RWPE2 (cell line): ENCODE measurements around the gene LHX4.
A peak's percentile ranks its signal among the peaks of the same experiment; 100 is the strongest.

Experiments
- ATAC-seq: fragments of 200-7000 bp; cut with Tn5 transposase; 3 replicates; pipeline ENCODE4 v1.9.1; 2021; ENCODE audit warnings: low read depth
- DNase-seq: peaks from one replicate; pipeline ENCODE4 v3.0.0-alpha.2; 2020; ENCODE audit warnings: low spot score
- H3K27ac ChIP-seq: fragments of 450-650 bp; 2 replicates; pipeline ENCODE4 v1.5.1; 2017; ENCODE audit warnings: mild to moderate bottlenecking; ENCODE audit not compliant: poor library complexity, severe bottlenecking
- H3K27me3 ChIP-seq: fragments of 250-450 bp; sonication (Bioruptor Pico); 2 replicates; pipeline ENCODE4 v1.5.1; 2021; ENCODE audit warnings: mild to moderate bottlenecking, moderate library complexity; ENCODE audit not compliant: insufficient read depth, poor library complexity, severe bottlenecking
- H3K36me3 ChIP-seq: fragments of 250-450 bp; sonication (Bioruptor Pico); 2 replicates; pipeline ENCODE4 v1.5.1; 2020; ENCODE audit warnings: low read depth, mild to moderate bottlenecking, moderate library complexity
- H3K4me1 ChIP-seq: fragments of 250-450 bp; sonication (Bioruptor Pico); 2 replicates; pipeline ENCODE4 v1.5.1; 2021; ENCODE audit warnings: mild to moderate bottlenecking, moderate library complexity; ENCODE audit not compliant: insufficient read depth, poor library complexity, severe bottlenecking
- H3K4me3 ChIP-seq: fragments of 250-450 bp; sonication (Bioruptor Pico); 2 replicates; pipeline ENCODE4 v1.5.1; 2021; ENCODE audit warnings: mild to moderate bottlenecking, moderate library complexity; ENCODE audit not compliant: severe bottlenecking
- H3K9me3 ChIP-seq: fragments of 250-450 bp; sonication (Bioruptor Pico); 2 replicates; pipeline ENCODE4 v1.5.1; 2021; ENCODE audit warnings: mild to moderate bottlenecking, moderate library complexity; ENCODE audit not compliant: severe bottlenecking
- CTCF ChIP-seq: fragments of 450-650 bp; IDR thresholded peaks from one replicate; pipeline ENCODE4 v1.5.1; 2017; ENCODE audit warnings: mild to moderate bottlenecking, moderate library complexity; ENCODE audit not compliant: poor library complexity, severe bottlenecking

LHX4 gene

GRCh38 chr1:180195916-180196315, 34.1 kb upstream of the LHX4 start:
- no peak for ATAC-seq
- peaks cover 13% of the 10 kb centered on the region for H3K36me3 ChIP-seq
- no peak overlapping the region for H3K27ac ChIP-seq
- no peak for DNase-seq
- no peaks in the 10 kb centered on the region for H3K27me3 ChIP-seq
- no peaks in the 10 kb centered on the region for H3K9me3 ChIP-seq
- no peak overlapping the region for H3K4me3 ChIP-seq
- TF ChIP-seq CTCF = no peak
- H3K4me1 ChIP-seq = no peaks in the 10 kb centered on the region

DNA sequence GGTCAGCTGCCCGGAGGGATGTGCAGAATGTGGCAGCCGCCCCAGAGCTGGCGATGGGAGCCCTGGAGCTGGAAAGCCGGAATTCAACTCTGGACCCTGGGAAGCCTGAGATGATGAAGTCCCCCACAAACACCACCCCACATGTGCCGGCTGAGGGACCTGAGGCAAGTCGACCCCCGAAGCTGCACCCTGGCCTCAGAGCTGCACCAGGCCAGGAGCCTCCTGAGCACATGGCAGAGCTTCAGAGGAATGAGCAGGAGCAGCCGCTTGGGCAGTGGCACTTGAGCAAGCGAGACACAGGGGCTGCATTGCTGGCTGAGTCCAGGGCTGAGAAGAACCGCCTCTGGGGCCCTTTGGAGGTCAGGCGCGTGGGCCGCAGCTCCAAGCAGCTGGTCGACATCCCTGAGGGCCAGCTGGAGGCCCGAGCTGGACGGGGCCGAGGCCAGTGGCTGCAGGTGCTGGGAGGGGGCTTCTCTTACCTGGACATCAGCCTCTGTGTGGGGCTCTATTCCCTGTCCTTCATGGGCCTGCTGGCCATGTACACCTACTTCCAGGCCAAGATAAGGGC, 33.5 kb upstream of the LHX4 start:
- Histone ChIP-seq H3K4me3 (no peak overlapping the region), H3K27ac (no peak overlapping the region), H3K27me3 (no peaks in the 10 kb centered on the region), H3K4me1 (no peaks in the 10 kb centered on the region), H3K36me3 (peaks cover 7% of the 10 kb centered on the region), H3K9me3 (no peaks in the 10 kb centered on the region)
- no peak for DNase-seq
- TF ChIP-seq CTCF = no peak
- no peak for ATAC-seq

- Histone ChIP-seq H3K36me3 (peaks cover 6% of the 10 kb centered on the region), H3K9me3 (no peaks in the 10 kb centered on the region), H3K27me3 (no peaks in the 10 kb centered on the region), H3K4me3 (no peak overlapping the region), H3K27ac (no peak overlapping the region), H3K4me1 (no peaks in the 10 kb centered on the region)
- TF ChIP-seq CTCF = no peak
- DNase-seq = no peak
- ATAC-seq = no peak
These were observed 32.8 kb upstream of the LHX4 start for GRCh38 chr1:180197231-180197630.

DNA sequence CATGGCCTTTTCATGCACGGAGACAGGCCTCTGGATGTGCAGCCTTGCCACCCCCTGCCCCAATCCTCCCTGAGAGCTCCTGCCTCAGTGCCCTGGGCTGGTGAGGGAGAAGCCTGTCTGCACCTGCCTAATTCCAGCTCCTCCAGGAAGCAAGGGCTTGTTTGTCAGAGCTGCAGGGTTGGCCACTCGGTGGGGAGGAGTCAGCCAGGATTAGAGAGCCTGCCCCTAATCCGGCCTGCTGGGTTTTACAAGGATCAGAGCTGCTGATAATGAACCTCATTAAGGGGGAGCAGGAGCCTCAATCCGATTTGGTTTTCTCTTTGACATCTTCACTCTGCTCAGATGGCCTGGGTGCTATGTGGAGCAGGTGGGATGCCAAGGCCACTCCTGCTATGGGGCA, 31.9 kb upstream of the LHX4 start:
- Histone ChIP-seq H3K9me3 (no peaks in the 10 kb centered on the region), H3K36me3 (peaks cover 6% of the 10 kb centered on the region), H3K4me1 (no peaks in the 10 kb centered on the region), H3K27ac (no peak overlapping the region), H3K27me3 (no peaks in the 10 kb centered on the region), H3K4me3 (no peak overlapping the region)
- TF ChIP-seq CTCF = no peak
- DNase-seq (no peak), ATAC-seq (peak; percentile 30; the same call in 1 of the 3 replicates)

DNA sequence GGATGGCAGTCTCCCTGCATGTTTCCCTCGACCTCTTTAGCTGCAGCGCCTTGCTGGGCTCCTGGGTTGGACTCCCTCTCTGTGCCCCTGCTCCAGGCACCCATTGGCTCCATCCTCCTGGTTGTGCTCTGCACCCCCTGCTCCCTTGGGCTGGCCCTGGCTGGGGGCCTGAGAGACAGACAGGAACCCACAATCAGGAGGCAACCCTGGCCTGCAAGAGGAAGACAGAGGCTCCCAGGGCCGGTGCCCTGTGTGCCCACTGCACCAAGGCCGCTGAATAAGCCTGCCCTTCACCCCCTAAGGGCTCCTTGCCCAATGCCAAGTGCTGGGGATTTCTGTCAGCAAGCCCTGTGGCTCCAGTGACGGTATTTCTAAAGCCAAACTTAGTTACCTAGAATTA, 31.5 kb upstream of the LHX4 start:
- Histone ChIP-seq H3K4me3 (no peak overlapping the region), H3K36me3 (peaks cover 6% of the 10 kb centered on the region), H3K9me3 (no peaks in the 10 kb centered on the region), H3K27me3 (no peaks in the 10 kb centered on the region), H3K27ac (no peak overlapping the region), H3K4me1 (no peaks in the 10 kb centered on the region)
- DNase-seq (no peak), ATAC-seq (no peak)
- no peak for TF ChIP-seq CTCF
